CD14-positive monocyte (primary cell): ENCODE measurements around the gene CLIC3. TPM values are rescaled to one million over a fixed set of nuclear protein-coding genes. Genes with fewer than 3 reads are reported as not detected.

Experiments used
- DNase-seq, 3 donors: peaks; one replicate each; pipeline ENCODE4 v3.0.0-alpha.2; 2011 to 2022
- H2AFZ ChIP-seq: 2 replicates; pipeline ENCODE4 v1.6.0; 2012; ENCODE audit warnings: mild to moderate bottlenecking, low read depth, low read length, inconsistent platforms; ENCODE audit not compliant: insufficient read depth, poor library complexity, severe bottlenecking
- H3K27ac ChIP-seq, 2 donors: 1 replicate in 1 of 2; 2 replicates in 1 of 2; pipeline ENCODE4 v1.5.1; 2012 to 2013; ENCODE audit warnings: low read length in 2 of 2, control low read depth in 1 of 2, inconsistent platforms in 1 of 2, low read depth in 1 of 2, mild to moderate bottlenecking in 1 of 2
- H3K27me3 ChIP-seq, 2 donors: one replicate each; pipeline versions ENCODE4 v1.6.0 to v1.6.1; 2011 to 2013; ENCODE audit warnings: low read length in 2 of 2; ENCODE audit not compliant: control insufficient read depth in 2 of 2, insufficient read depth in 2 of 2
- H3K36me3 ChIP-seq, 2 donors: replicated peaks in 1 of 2; 1 replicate in 1 of 2; 2 replicates in 1 of 2; pipeline versions ENCODE4 v1.5.1 to v1.6.1; 2012 to 2013; ENCODE audit warnings: low read length in 2 of 2, control low read depth in 1 of 2, inconsistent platforms in 1 of 2, mild to moderate bottlenecking in 1 of 2; ENCODE audit not compliant: insufficient read depth in 2 of 2, control insufficient read depth in 1 of 2
- H3K4me1 ChIP-seq, 2 donors: 1 replicate in 1 of 2; 2 replicates in 1 of 2; pipeline versions ENCODE4 v1.5.1 to v1.6.1; 2012 to 2013; ENCODE audit warnings: low read length in 2 of 2, control low read depth in 1 of 2, inconsistent platforms in 1 of 2, mild to moderate bottlenecking in 1 of 2, moderate library complexity in 1 of 2; ENCODE audit not compliant: insufficient read depth in 2 of 2, control insufficient read depth in 1 of 2
- H3K4me2 ChIP-seq: replicated peaks from 2 replicates; pipeline ENCODE3; 2012; ENCODE audit warnings: low read length, moderate library complexity, mild to moderate bottlenecking; ENCODE audit not compliant: poor library complexity, severe bottlenecking; ENCODE audit errors: extremely low read depth
- H3K4me3 ChIP-seq, 3 experiments: fragments of 200-600 bp in 1 of 3; sonication (generic) in 1 of 3; replicated peaks in 1 of 3; 1 replicate in 2 of 3; 2 replicates in 1 of 3; pipeline ENCODE4 v1.5.1; 2011 to 2013; ENCODE audit warnings: low read length in 3 of 3, mild to moderate bottlenecking in 3 of 3, control low read depth in 2 of 3, low read depth in 2 of 3, inconsistent platforms in 1 of 3, moderate library complexity in 1 of 3
- H3K79me2 ChIP-seq: 2 replicates; pipeline ENCODE4 v1.6.0; 2012; ENCODE audit warnings: mild to moderate bottlenecking, control low read depth, inconsistent platforms, low read length, moderate library complexity; ENCODE audit not compliant: insufficient read depth
- H3K9ac ChIP-seq: 2 replicates; pipeline ENCODE4 v1.6.0; 2017; ENCODE audit warnings: low read length, mild to moderate bottlenecking; ENCODE audit not compliant: insufficient read depth, poor library complexity, severe bottlenecking
- H3K9me3 ChIP-seq, 2 donors: replicated peaks in 1 of 2; 1 replicate in 1 of 2; 2 replicates in 1 of 2; pipeline versions ENCODE4 v1.5.1 to v1.6.1; 2012 to 2013; ENCODE audit warnings: low read length in 2 of 2, control low read depth in 1 of 2; ENCODE audit not compliant: control insufficient read depth in 1 of 2, insufficient read depth in 1 of 2
- H4K20me1 ChIP-seq: 2 replicates; pipeline ENCODE4 v1.6.0; 2012; ENCODE audit warnings: mild to moderate bottlenecking, low read length, control low read depth, moderate library complexity; ENCODE audit not compliant: insufficient read depth
- H3K27ac Mint-ChIP-seq, 7 donors: one replicate each; pipeline ENCODE4 v1.8.0; 2020; ENCODE audit warnings: mild to moderate bottlenecking in 7 of 7, mixed read lengths in 7 of 7, moderate library complexity in 6 of 7, inconsistent platforms in 2 of 7
- H3K27me3 Mint-ChIP-seq, 3 donors: one replicate each; pipeline ENCODE4 v1.8.0; 2021 to 2022; ENCODE audit warnings: low read depth in 3 of 3, mild to moderate bottlenecking in 3 of 3, mixed read lengths in 3 of 3, moderate library complexity in 3 of 3, inconsistent platforms in 1 of 3
- H3K36me3 Mint-ChIP-seq, 2 donors: one replicate each; pipeline ENCODE4 v1.8.0; 2020; ENCODE audit warnings: mixed read lengths in 2 of 2, inconsistent platforms in 1 of 2, mild to moderate bottlenecking in 1 of 2
- H3K4me1 Mint-ChIP-seq: one replicate; pipeline ENCODE4 v1.8.0; 2020; ENCODE audit warnings: mild to moderate bottlenecking, mixed read lengths
- H3K4me3 Mint-ChIP-seq, 2 donors: one replicate each; pipeline ENCODE4 v1.8.0; 2020; ENCODE audit warnings: mild to moderate bottlenecking in 2 of 2, mixed read lengths in 2 of 2, moderate library complexity in 1 of 2
- H3K9me3 Mint-ChIP-seq, 7 donors: one replicate each; pipeline ENCODE4 v1.8.0; 2020 to 2022; ENCODE audit warnings: mixed read lengths in 7 of 7, mild to moderate bottlenecking in 6 of 7, moderate library complexity in 6 of 7, inconsistent platforms in 2 of 7
- WGBS: methylation state at CpG from one replicate; pipeline ENCODE4 v1.1.5; 2013; ENCODE audit warnings: missing lambda C conversion rate; ENCODE audit not compliant: insufficient coverage; 5-methylcytosine and 5-hydroxymethylcytosine counted together
- intact Hi-C, 2 donors: fragments of 100-400 bp; cut with micrococcal nuclease; formaldehyde crosslinking; loops; one replicate each; pipeline versions ENCODE4 v1.15.0 to v1.15.1; 2023
- polyA plus RNA-seq, 3 donors: library from polyadenylated mRNA; depleted of rRNA in 1 of 3; unstranded in 2 of 3; stranded (reverse) in 1 of 3; fragments of 300-500 nt in 2 of 3; fragments of >200 nt in 1 of 3; fragmentation: Illumina TruSeq in 2 of 3; gene quantifications; 1 replicate in 2 of 3; 2 replicates in 1 of 3; pipeline ENCODE4 v1.2.3, GENCODE V29; 2012 to 2021
- TF ChIP-seq, protein P1 (sequence below): fragments of 200-600 bp; IDR thresholded peaks from one replicate; pipeline ENCODE4 v1.8.0; 2022; ENCODE audit warnings: antibody characterized with exemption, mild to moderate bottlenecking

Gene CLIC3
- polyA plus RNA-seq, 3 donors = 0.29 to 0.51 TPM; not detected in 1

DNA sequence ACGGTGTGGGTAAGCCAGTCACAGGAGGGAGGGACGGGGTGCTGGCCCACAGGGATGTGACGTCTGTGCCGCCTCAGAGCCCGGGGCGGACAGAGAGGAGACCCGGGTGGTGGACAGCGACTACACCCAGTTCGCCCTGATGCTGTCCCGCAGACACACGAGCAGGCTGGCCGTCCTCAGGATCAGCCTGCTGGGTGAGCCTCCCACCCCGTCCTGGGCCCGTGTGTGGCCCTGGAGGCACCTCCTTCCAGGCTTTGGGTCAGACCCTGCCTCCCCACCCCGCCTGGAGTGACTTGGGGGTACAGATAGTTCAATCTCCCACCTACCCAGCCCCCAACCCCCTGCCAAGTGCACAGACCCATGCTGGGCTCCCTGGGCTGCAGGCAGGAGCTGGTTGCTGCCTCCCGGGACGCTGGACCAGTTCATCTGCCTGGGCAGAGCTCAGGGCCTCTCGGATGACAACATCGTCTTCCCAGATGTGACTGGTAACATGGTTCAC is 42.5 kb downstream of the CLIC3 start:
- DNase-seq = no peak
- 92% methylated on average over 17 of the region's 19 CpGs for WGBS
- H4K20me1 ChIP-seq = no peaks in the 10 kb centered on the region
- no peaks in the 10 kb centered on the region for H3K79me2 ChIP-seq
- H3K27me3 ChIP-seq = no peaks in the 10 kb centered on the region
- intact Hi-C loops = loop anchor here in 1 of 2 donors (5.0 kb wide), 1 partner anchor 107 kb away; the partner anchor contains the start of gene PHPT1
- no peak overlapping the region for H3K4me3 ChIP-seq
- peaks cover 13 to 15% of the 10 kb centered on the region in 2 donors for H3K4me1 ChIP-seq
- H3K27ac Mint-ChIP-seq = no peak overlapping the region
- no peaks in the 10 kb centered on the region for H3K36me3 ChIP-seq
- H3K4me1 Mint-ChIP-seq = peaks cover 5% of the 10 kb centered on the region
- H3K36me3 Mint-ChIP-seq = no peaks in the 10 kb centered on the region
- H3K4me2 ChIP-seq = no peak overlapping the region
- H3K9me3 Mint-ChIP-seq = peaks cover 0 to 5% (median 3%) of the 10 kb centered on the region in 7 donors
- H3K9ac ChIP-seq = no peak overlapping the region
- H3K27ac ChIP-seq = no peak overlapping the region
- H2AFZ ChIP-seq = no peak overlapping the region
- no peaks in the 10 kb centered on the region for H3K9me3 ChIP-seq
- peaks cover 0 to 5% (median 0%) of the 10 kb centered on the region in 3 donors for H3K27me3 Mint-ChIP-seq
- TF ChIP-seq, protein P1, sequence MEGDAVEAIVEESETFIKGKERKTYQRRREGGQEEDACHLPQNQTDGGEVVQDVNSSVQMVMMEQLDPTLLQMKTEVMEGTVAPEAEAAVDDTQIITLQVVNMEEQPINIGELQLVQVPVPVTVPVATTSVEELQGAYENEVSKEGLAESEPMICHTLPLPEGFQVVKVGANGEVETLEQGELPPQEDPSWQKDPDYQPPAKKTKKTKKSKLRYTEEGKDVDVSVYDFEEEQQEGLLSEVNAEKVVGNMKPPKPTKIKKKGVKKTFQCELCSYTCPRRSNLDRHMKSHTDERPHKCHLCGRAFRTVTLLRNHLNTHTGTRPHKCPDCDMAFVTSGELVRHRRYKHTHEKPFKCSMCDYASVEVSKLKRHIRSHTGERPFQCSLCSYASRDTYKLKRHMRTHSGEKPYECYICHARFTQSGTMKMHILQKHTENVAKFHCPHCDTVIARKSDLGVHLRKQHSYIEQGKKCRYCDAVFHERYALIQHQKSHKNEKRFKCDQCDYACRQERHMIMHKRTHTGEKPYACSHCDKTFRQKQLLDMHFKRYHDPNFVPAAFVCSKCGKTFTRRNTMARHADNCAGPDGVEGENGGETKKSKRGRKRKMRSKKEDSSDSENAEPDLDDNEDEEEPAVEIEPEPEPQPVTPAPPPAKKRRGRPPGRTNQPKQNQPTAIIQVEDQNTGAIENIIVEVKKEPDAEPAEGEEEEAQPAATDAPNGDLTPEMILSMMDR = no peak
- H3K4me3 Mint-ChIP-seq = no peak overlapping the region

DNA sequence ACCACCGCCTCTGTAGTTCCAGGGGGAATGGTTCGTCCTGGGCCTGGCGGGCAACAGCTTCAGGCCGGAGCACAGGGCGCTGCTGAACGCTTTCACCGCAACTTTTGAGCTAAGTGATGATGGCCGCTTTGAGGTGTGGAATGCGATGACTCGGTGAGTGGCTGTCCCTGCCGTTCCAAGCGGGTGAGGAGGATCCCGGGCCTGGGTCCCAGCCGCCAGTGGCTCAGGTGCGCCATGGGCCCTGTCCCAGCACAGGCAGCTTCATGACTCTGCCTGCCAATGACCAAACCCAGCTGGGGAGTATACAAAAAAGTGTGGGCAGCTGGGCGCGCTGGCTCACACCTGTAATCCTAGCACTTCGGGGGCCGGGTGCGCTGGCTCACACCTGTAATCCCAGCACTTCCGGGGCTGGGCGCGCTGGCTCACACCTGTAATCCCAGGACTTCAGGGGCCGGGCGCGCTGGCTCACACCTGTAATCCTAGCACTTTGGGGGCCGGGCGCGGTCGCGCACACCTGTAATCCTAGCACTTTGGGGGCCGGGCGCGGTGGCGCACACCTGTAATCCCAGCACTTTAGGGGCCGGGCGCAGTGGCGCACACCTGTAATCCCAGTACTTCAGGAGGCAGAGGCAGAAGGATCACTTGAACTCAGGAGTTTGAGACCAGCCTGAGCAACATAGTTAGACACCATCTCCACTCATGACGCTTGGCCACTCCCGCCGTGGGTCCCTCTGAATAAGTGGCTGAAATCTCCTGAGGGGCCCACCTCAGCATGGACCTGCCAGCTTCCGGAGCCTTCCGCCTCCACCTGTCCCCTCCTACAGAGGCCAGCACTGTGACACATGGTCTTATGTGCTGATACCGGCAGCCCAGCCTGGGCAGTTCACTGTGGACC is 43.2 kb downstream of the CLIC3 start:
- Histone ChIP-seq H3K4me1 (peaks cover 13 to 17% of the 10 kb centered on the region in 2 donors), H3K9me3 (no peaks in the 10 kb centered on the region), H3K36me3 (no peaks in the 10 kb centered on the region), H3K79me2 (no peaks in the 10 kb centered on the region), H2AFZ (no peak overlapping the region), H3K4me3 (no peak overlapping the region), H3K27ac (no peak overlapping the region), H3K4me2 (no peak overlapping the region), H3K9ac (no peak overlapping the region), H4K20me1 (no peaks in the 10 kb centered on the region), H3K27me3 (no peaks in the 10 kb centered on the region)
- 97% methylated on average over 39 of the region's 44 CpGs for WGBS
- DNase-seq = no peak
- Mint-ChIP-seq H3K9me3 (peaks cover 0 to 5% (median 3%) of the 10 kb centered on the region in 7 donors), H3K27ac (no peak overlapping the region), H3K4me3 (no peak overlapping the region), H3K4me1 (peaks cover 8% of the 10 kb centered on the region), H3K27me3 (peaks cover 0 to 5% (median 0%) of the 10 kb centered on the region in 3 donors), H3K36me3 (no peaks in the 10 kb centered on the region)
- TF ChIP-seq, protein P1 = no peak
- intact Hi-C loops = loop anchor here in 1 of 2 donors (5.0 kb wide), 1 partner anchor 106 kb away; the partner anchor contains the start of gene PHPT1
